MM.1S (cell line): ENCODE measurements around the gene TTC33.

Source experiments
- DNase-seq: peaks from one replicate; pipeline ENCODE4 v3.0.0-alpha.2; 2015
- H2AFZ ChIP-seq: fragments of 300-600 bp; sonication (generic); 2 replicates; pipeline ENCODE4 v1.6.0; 2016; ENCODE audit warnings: antibody characterized with exemption, low read length
- H3F3A ChIP-seq: fragments of 300-600 bp; sonication (generic); 2 replicates; pipeline ENCODE4 v1.6.1; 2016; ENCODE audit warnings: mild to moderate bottlenecking, antibody characterized with exemption, low read length, moderate library complexity, mixed read lengths; ENCODE audit not compliant: insufficient read depth
- H3K27ac ChIP-seq: fragments of 300-600 bp; sonication (generic); 2 replicates; pipeline ENCODE4 v1.5.1; 2016; ENCODE audit warnings: mild to moderate bottlenecking, low read length
- H3K27me3 ChIP-seq: fragments of 300-600 bp; sonication (generic); replicated peaks from 2 replicates; pipeline ENCODE4 v1.6.0; 2016; ENCODE audit warnings: low read length; ENCODE audit not compliant: insufficient read depth
- H3K36me3 ChIP-seq: fragments of 300-600 bp; sonication (generic); replicated peaks from 2 replicates; pipeline ENCODE4 v1.6.1; 2016; ENCODE audit warnings: mild to moderate bottlenecking, low read length, mixed read lengths; ENCODE audit not compliant: insufficient read depth
- H3K4me1 ChIP-seq: fragments of 300-600 bp; sonication (generic); 2 replicates; pipeline ENCODE4 v1.6.1; 2016; ENCODE audit warnings: low read length, mixed read lengths
- H3K4me2 ChIP-seq: fragments of 300-600 bp; sonication (generic); 2 replicates; pipeline ENCODE4 v1.6.0; 2016; ENCODE audit warnings: low read depth, low read length
- H3K4me3 ChIP-seq: fragments of 300-600 bp; sonication (generic); 2 replicates; pipeline ENCODE4 v1.5.1; 2016; ENCODE audit warnings: low read length, mixed read lengths
- H3K79me2 ChIP-seq: fragments of 300-600 bp; sonication (generic); 2 replicates; pipeline ENCODE4 v1.6.1; 2016; ENCODE audit warnings: mixed run types, low read length, mixed read lengths
- H3K9ac ChIP-seq: fragments of 300-600 bp; sonication (generic); 2 replicates; pipeline ENCODE4 v1.6.1; 2016; ENCODE audit warnings: low read length, mixed read lengths
- H3K9me2 ChIP-seq: fragments of 300-600 bp; sonication (generic); replicated peaks from 2 replicates; pipeline ENCODE4 v1.6.1; 2016; ENCODE audit warnings: mild to moderate bottlenecking, low read length, mixed read lengths; ENCODE audit not compliant: insufficient read depth
- H3K9me3 ChIP-seq: fragments of 300-600 bp; sonication (generic); replicated peaks from 2 replicates; pipeline ENCODE4 v1.6.1; 2016; ENCODE audit warnings: mild to moderate bottlenecking, low read length, mixed read lengths; ENCODE audit not compliant: insufficient read depth
- H4K20me1 ChIP-seq: fragments of 300-600 bp; sonication (generic); 2 replicates; pipeline ENCODE4 v1.6.1; 2016; ENCODE audit warnings: mild to moderate bottlenecking, low read length, moderate library complexity, mixed read lengths; ENCODE audit not compliant: insufficient read depth
- EZH2 ChIP-seq: fragments of 300-600 bp; sonication (generic); optimal IDR thresholded peaks from 2 replicates; pipeline ENCODE3; 2017; ENCODE audit warnings: low read depth, mild to moderate bottlenecking, antibody characterized with exemption, low read length, mixed read lengths
- EZH2phosphoT487 ChIP-seq: fragments of 300-600 bp; sonication (generic); IDR thresholded peaks from 2 replicates; pipeline ENCODE4 v1.6.1; 2018; ENCODE audit warnings: antibody characterized with exemption, low read length
- TF ChIP-seq, protein P1 (sequence below): fragments of 300-600 bp; sonication (generic); IDR thresholded peaks from 2 replicates; pipeline ENCODE4 v1.5.1; 2016; ENCODE audit warnings: antibody characterized with exemption, low read length, mixed read lengths

TTC33 gene

DNA sequence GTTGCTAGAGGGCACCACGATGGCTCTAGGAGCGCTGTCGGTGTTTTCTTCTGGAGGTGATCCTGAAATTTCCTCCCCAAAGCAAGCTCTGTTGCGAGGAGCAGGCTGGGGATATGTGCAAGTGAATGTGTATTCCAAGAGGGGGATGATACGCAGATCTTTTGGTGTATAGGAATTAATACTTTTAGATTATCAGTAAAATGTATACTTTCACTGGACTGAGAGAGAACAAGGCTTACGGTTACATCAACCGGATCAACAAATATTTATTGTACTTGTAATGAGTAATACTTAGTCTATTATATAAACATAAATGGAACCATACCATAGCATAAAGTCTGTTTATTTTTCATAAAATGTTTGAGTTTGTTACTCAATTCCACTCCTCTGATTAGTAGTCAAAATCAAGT lies 43.0 kb upstream of the TTC33 start:
- Histone ChIP-seq H3K9me3 (no peaks in the 10 kb centered on the region), H2AFZ (peak overlapping the region; percentile 81; the same call in 1 of the 2 replicates), H4K20me1 (peaks cover 5% of the 10 kb centered on the region; the same call in 1 of the 2 replicates), H3K4me2 (peak overlapping the region; percentile 68; the same call in 1 of the 2 replicates), H3K27me3 (peaks cover 11% of the 10 kb centered on the region), H3K4me1 (0 out of 2 replicates have a peak, but pooled peaks cover 4% of the 10 kb centered on the region), H3K9ac (peak overlapping the region; percentile 46; the same call in 1 of the 2 replicates), H3K4me3 (peak overlapping the region; percentile 68), H3K36me3 (no peaks in the 10 kb centered on the region), H3F3A (0 out of 2 replicates have a peak, but pooled peaks cover 4% of the 10 kb centered on the region), H3K79me2 (peaks cover 36% of the 10 kb centered on the region), H3K27ac (no peak overlapping the region), H3K9me2 (no peaks in the 10 kb centered on the region)
- DNase-seq: peak; percentile 56
- TF ChIP-seq EZH2phosphoT487: no peak

DNA sequence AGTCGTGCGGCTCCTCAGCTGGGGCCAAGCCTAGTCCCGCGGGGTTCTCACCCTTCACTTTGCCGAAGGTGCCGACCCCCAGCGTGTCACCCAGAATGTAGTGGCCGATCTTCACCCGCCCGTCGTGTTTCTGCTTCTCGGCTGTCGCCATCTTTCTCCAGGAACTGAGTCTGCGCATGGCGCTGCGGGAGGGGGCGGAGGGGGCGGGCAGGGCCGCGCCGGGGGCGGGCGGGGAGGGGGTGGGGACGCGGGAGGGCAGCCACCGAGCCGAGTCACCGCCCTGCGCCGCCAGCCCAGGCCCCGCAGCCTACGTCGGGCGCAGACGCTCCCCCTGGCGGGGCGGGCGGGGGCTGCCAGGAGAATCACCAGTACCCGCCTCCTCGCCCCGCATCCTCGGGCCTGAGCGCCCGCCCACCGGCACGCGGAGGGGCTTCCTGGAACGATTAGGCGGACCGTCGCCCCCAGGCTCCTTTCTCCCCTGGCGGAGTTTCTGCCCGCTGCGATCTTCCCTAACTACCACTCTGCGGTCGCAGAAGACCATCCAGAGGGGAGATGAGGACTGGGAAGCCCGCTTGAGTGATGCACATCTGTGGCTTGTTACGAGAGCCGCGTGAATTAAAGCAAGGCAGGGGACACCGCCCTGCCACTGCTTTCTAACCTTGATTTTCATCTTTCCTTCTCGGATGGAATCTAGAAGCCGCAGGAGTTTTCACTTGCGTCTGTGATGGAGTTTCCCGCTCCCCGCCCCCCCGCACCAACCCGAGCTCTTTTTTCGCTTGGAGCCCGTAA lies 42.4 kb upstream of the TTC33 start, which contains the start of gene PRKAA1:
TSS of gene PRKAA1 (minus strand) at position 363 of the 789 bp plus-strand sequence. CDS start at position 178, 185 bp downstream.
- peaks cover 5% of the 10 kb centered on the region; the same call in 1 of the 2 replicates for H4K20me1 ChIP-seq
- H3K4me3 ChIP-seq: peak within 1 kb of the TSS; percentile 91
- peaks cover 42% of the 10 kb centered on the region for H3K79me2 ChIP-seq
- peak; percentile 90 for DNase-seq
- no peaks in the 10 kb centered on the region for H3K9me2 ChIP-seq
- TF ChIP-seq EZH2phosphoT487: no peak
- TF ChIP-seq, protein P1, sequence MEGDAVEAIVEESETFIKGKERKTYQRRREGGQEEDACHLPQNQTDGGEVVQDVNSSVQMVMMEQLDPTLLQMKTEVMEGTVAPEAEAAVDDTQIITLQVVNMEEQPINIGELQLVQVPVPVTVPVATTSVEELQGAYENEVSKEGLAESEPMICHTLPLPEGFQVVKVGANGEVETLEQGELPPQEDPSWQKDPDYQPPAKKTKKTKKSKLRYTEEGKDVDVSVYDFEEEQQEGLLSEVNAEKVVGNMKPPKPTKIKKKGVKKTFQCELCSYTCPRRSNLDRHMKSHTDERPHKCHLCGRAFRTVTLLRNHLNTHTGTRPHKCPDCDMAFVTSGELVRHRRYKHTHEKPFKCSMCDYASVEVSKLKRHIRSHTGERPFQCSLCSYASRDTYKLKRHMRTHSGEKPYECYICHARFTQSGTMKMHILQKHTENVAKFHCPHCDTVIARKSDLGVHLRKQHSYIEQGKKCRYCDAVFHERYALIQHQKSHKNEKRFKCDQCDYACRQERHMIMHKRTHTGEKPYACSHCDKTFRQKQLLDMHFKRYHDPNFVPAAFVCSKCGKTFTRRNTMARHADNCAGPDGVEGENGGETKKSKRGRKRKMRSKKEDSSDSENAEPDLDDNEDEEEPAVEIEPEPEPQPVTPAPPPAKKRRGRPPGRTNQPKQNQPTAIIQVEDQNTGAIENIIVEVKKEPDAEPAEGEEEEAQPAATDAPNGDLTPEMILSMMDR: peak; percentile 42
- H3K36me3 ChIP-seq: no peaks in the 10 kb centered on the region
- no peaks in the 10 kb centered on the region for H3K9me3 ChIP-seq
- H3K4me1 ChIP-seq: 0 out of 2 replicates have a peak, but pooled peaks cover 4% of the 10 kb centered on the region
- H3F3A ChIP-seq: 0 out of 2 replicates have a peak, but pooled peaks cover 4% of the 10 kb centered on the region
- H3K27ac ChIP-seq: peak within 1 kb of the TSS; percentile 66; the same call in 1 of the 2 replicates
- peak within 1 kb of the TSS; percentile 83 for H3K9ac ChIP-seq
- peak within 1 kb of the TSS; percentile 68 for H3K4me2 ChIP-seq
- H2AFZ ChIP-seq: peak within 1 kb of the TSS; percentile 94
- H3K27me3 ChIP-seq: peaks cover 11% of the 10 kb centered on the region

DNA sequence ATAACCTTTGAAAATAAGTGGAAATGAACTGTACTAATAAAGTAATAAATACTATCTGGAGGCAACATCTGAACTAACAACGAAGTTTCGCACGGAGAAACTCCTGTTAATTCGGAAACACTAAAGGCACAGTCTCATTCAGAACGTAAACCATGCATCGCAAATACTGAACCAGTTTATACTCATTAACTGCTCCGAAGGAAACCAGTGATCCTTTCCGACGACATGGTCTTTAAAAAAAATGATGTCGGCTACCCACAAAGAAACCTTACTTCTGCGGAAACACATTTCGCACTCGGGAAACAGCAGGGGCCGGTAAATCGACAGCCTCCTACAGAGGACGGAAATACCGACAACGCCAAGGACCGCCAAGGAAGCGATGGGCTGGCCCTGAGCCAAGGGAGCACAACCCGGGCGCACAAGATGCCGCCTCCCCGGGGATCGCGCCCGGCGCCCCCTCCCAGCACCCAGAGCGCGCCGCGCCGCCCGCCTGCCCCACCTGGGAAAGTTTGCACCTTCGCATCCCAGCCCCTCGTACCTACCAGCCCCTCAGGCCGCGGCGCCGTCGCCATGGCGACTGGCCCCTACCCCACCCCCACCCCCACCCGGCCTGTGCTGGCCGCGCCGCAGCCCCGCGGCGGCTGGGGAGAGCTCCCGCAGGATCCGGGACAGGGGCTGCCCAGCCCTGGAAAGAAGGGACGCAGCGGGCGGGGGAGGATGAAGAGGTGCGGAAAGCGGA lies 41.7 kb upstream of the TTC33 start:
- peaks cover 11% of the 10 kb centered on the region for H3K27me3 ChIP-seq
- peak; percentile 76 for DNase-seq
- peak overlapping the region; percentile 83 for H3K9ac ChIP-seq
- H3K4me3 ChIP-seq: peak overlapping the region; percentile 91
- peak overlapping the region; percentile 66; the same call in 1 of the 2 replicates for H3K27ac ChIP-seq
- H3K79me2 ChIP-seq: peaks cover 49% of the 10 kb centered on the region
- peak overlapping the region; percentile 59 for H3K4me2 ChIP-seq
- H3K9me3 ChIP-seq: no peaks in the 10 kb centered on the region
- H2AFZ ChIP-seq: peak overlapping the region; percentile 94
- no peaks in the 10 kb centered on the region for H3K9me2 ChIP-seq
- H4K20me1 ChIP-seq: peaks cover 5% of the 10 kb centered on the region; the same call in 1 of the 2 replicates
- 0 out of 2 replicates have a peak, but pooled peaks cover 4% of the 10 kb centered on the region for H3F3A ChIP-seq
- no peaks in the 10 kb centered on the region for H3K36me3 ChIP-seq
- H3K4me1 ChIP-seq: 0 out of 2 replicates have a peak, but pooled peaks cover 4% of the 10 kb centered on the region
- TF ChIP-seq EZH2 (no peak), EZH2phosphoT487 (no peak)
- TF ChIP-seq, protein P1: no peak
